ENCODE data around the gene CCNE1.
A peak's percentile ranks its signal among the peaks of the same experiment; 100 is the strongest.
"Not testable (repeated sequence)": the region's sequence is repeated elsewhere in the genome, so short reads cannot be mapped to it uniquely, and the experiment has no call there.

Gene CCNE1

GRCh38 chr19:29789007-29789406 lies 22.8 kb upstream of the CCNE1 start:
- DNase-seq, result no peak

- DNase-seq, result no peak
These were observed 18.6 kb upstream of the CCNE1 start for GRCh38 chr19:29793116-29793727.

GRCh38 chr19:29794490-29794889 lies 17.3 kb upstream of the CCNE1 start:
- DNase-seq, result not testable (repeated sequence)

GRCh38 chr19:29795461-29796172 lies 16.2 kb upstream of the CCNE1 start:
- DNase-seq, result no peak

GRCh38 chr19:29796173-29796573 lies 15.6 kb upstream of the CCNE1 start:
- no peak for DNase-seq

GRCh38 chr19:29798774-29799497 lies 12.9 kb upstream of the CCNE1 start:
- peak; percentile 35 for DNase-seq

- no peak for DNase-seq
These were observed 11.5 kb upstream of the CCNE1 start for GRCh38 chr19:29800100-29800825.

- DNase-seq, result not testable (repeated sequence)
These were observed 7.8 kb upstream of the CCNE1 start for GRCh38 chr19:29803951-29804350.

- DNase-seq, result no peak
These were observed 7.3 kb upstream of the CCNE1 start for GRCh38 chr19:29804493-29804892.

- DNase-seq, result no peak
These were observed 6.5 kb upstream of the CCNE1 start for GRCh38 chr19:29805031-29805965.

GRCh38 chr19:29806098-29806866 lies 5.5 kb upstream of the CCNE1 start:
- no peak for DNase-seq

GRCh38 chr19:29807178-29807577 lies 4.6 kb upstream of the CCNE1 start:
- DNase-seq, result no peak

GRCh38 chr19:29807870-29808405 lies 3.9 kb upstream of the CCNE1 start:
- DNase-seq, result no peak

- DNase-seq, result no peak
These were observed 1.8 kb upstream of the CCNE1 start for GRCh38 chr19:29809795-29810503.

GRCh38 chr19:29810504-29810871 lies 1.3 kb upstream of the CCNE1 start:
- peak; percentile 21 for DNase-seq

GRCh38 chr19:29812080-29812880 lies 489 bp downstream of the CCNE1 start:
- DNase-seq, result no peak

- no peak for DNase-seq
These were observed 1.1 kb downstream of the CCNE1 start for GRCh38 chr19:29812881-29813275.

GRCh38 chr19:29813642-29814041 lies 1.9 kb downstream of the CCNE1 start:
- no peak for DNase-seq

- no peak for DNase-seq
These were observed 3.4 kb downstream of the CCNE1 start for GRCh38 chr19:29815231-29815630.

- DNase-seq, result no peak
These were observed 5.5 kb downstream of the CCNE1 start for GRCh38 chr19:29817316-29817715.

All from DMS79 treated with DMSO at 0.1 percent for 48 hours (cell line).